ENCODE results near the gene CCBE1. TPM values are rescaled to one million over a fixed set of nuclear protein-coding genes. Genes with fewer than 3 reads are reported as not detected.

The CCBE1 gene
- total RNA-seq, 2 donors from 2014 or later, result 1.6 to 1.8 TPM

DNA sequence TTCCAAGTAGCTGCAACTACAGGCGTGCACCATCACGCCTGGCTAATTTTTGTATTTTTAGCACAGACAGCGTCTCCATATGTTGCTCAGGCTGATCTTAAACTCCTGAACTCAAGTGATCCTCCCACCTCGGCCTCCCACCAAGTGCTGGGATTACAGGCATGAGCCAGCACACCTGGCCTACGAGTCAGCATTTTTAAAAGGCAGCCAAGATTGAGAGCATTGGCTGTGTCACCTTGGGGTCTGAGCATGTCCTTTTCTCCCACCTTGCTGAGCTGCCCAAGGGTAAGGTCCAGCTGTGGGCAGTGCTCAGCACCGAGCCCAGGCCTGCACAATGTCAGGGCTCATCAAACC is 195.3 kb downstream of the CCBE1 start:
- Histone ChIP-seq H3K4me3 (no peak overlapping the region), H3K4me1 (ENCODE audit: control insufficient read depth in 1 of 2, low read depth in 2 of 2) (peaks cover 0 to 6% of the 10 kb centered on the region in 2 donors), H3K9me3 (no peaks in the 10 kb centered on the region), H3K27me3 (replicated peaks; ENCODE audit: insufficient read depth) (no peaks in the 10 kb centered on the region), H3K27ac (no peak overlapping the region), H3K36me3 (no peaks in the 10 kb centered on the region)
- no peak for DNase-seq (ENCODE audit: low spot score)
- TF ChIP-seq, protein P1, sequence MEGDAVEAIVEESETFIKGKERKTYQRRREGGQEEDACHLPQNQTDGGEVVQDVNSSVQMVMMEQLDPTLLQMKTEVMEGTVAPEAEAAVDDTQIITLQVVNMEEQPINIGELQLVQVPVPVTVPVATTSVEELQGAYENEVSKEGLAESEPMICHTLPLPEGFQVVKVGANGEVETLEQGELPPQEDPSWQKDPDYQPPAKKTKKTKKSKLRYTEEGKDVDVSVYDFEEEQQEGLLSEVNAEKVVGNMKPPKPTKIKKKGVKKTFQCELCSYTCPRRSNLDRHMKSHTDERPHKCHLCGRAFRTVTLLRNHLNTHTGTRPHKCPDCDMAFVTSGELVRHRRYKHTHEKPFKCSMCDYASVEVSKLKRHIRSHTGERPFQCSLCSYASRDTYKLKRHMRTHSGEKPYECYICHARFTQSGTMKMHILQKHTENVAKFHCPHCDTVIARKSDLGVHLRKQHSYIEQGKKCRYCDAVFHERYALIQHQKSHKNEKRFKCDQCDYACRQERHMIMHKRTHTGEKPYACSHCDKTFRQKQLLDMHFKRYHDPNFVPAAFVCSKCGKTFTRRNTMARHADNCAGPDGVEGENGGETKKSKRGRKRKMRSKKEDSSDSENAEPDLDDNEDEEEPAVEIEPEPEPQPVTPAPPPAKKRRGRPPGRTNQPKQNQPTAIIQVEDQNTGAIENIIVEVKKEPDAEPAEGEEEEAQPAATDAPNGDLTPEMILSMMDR (IDR thresholded peaks at IDR 0.05), result no peak
- no peak for ATAC-seq (ENCODE audit: insufficient number of reproducible peaks, low FRiP score, low read depth)

DNA sequence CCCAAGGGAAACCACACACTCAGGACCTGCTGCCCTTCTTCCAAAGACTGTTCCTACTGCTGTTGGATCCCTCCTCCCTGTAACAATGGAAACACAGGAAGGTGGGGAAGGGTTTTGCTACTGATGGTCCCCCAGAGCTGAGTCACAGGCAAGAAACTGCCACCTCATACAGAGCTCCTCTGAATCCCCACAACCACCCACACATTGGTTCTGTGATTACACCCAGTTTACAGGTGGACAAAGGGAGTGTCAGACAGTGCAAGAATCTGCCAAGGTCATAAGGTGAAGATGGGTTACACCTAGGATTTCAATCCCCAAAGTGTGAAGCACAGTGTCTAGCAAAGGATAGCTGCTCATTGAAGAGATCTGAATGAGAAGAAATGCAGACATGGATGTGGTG is 196.5 kb downstream of the CCBE1 start:
- peaks cover 0 to 6% of the 10 kb centered on the region in 2 donors for H3K4me1 ChIP-seq (ENCODE audit: control insufficient read depth in 1 of 2, low read depth in 2 of 2)
- ATAC-seq (ENCODE audit: insufficient number of reproducible peaks, low FRiP score, low read depth) (no peak), DNase-seq (ENCODE audit: low spot score) (no peak)
- no peak overlapping the region for H3K27ac ChIP-seq
- TF ChIP-seq, protein P1 (IDR thresholded peaks at IDR 0.05), result no peak
- H3K4me3 ChIP-seq, result no peak overlapping the region
- no peaks in the 10 kb centered on the region for H3K27me3 ChIP-seq (replicated peaks; ENCODE audit: insufficient read depth)
- no peaks in the 10 kb centered on the region for H3K36me3 ChIP-seq
- no peaks in the 10 kb centered on the region for H3K9me3 ChIP-seq

DNA sequence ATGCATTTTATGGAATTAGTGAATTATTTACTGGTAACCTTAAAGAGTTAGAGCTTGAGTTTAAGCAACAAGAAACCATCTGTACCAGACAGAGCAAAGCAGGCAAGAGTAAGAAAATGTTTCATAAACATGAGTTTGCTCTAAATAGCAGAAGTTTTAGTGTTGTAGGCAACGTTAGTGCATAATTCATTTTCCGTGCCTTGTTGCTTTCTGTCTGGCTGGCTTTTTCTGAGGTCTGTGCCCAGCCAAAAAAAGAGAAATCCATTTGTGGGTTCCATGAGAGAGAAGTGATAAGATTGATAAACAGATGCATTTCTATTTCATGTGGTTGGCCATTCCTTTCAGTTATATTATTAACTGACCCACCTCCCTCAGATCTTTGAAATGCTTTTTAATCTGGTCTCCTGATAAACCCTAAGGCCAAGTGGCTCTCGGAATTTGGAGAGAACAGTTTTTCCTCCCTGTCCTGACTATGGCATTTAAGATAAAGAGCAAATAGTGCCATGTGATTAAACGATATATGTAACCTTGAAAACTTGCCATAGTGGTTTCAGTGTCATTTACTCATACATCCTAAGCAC is 198.6 kb downstream of the CCBE1 start:
- no peaks in the 10 kb centered on the region for H3K9me3 ChIP-seq
- ATAC-seq (ENCODE audit: insufficient number of reproducible peaks, low FRiP score, low read depth) (no peak), DNase-seq (ENCODE audit: low spot score) (no peak)
- H3K4me1 ChIP-seq (ENCODE audit: control insufficient read depth in 1 of 2, low read depth in 2 of 2), result peaks cover 0 to 6% of the 10 kb centered on the region in 2 donors
- H3K4me3 ChIP-seq, result no peak overlapping the region
- TF ChIP-seq, protein P1 (IDR thresholded peaks at IDR 0.05), result no peak
- H3K27me3 ChIP-seq (replicated peaks; ENCODE audit: insufficient read depth), result no peaks in the 10 kb centered on the region
- H3K36me3 ChIP-seq, result no peaks in the 10 kb centered on the region
- no peak overlapping the region for H3K27ac ChIP-seq

DNA sequence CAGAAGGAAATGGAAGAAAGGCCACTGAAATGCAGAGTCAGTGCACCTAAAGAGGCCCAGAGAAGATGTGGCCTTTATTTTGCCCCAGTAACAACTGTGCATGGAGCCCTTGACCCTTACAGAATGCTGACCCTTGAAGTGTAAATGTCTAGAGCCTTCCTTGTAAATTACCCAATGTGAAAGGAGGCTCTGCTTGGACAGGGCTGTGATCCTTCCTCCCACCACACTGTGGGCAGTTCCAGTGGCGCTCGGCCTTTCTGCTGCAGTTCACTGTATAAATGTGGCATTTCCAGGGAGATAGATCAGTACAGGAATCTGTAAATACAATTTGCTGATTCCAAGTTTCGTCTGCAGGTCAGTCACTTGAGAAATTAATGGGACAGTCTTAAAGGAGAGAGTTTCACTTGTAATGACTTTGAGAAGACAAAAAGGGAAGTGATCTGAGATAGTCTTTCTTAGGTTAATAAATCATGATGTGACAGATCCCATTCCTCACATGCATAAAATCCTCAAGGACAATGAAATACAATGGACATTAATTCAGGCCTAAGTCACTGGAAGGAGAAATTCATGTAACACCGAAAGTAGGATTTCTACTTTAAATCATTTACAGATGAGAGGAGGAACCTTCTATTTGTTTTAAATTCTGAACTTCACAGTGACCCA is 204.3 kb downstream of the CCBE1 start:
- H3K9me3 ChIP-seq, result no peaks in the 10 kb centered on the region
- ATAC-seq (ENCODE audit: insufficient number of reproducible peaks, low FRiP score, low read depth) (no peak), DNase-seq (ENCODE audit: low spot score) (no peak)
- TF ChIP-seq, protein P1 (IDR thresholded peaks at IDR 0.05), result no peak
- H3K27me3 ChIP-seq (replicated peaks; ENCODE audit: insufficient read depth), result no peaks in the 10 kb centered on the region
- no peak overlapping the region for H3K4me3 ChIP-seq
- H3K4me1 ChIP-seq (ENCODE audit: control insufficient read depth in 1 of 2, low read depth in 2 of 2), result no peaks in the 10 kb centered on the region
- no peak overlapping the region for H3K27ac ChIP-seq
- H3K36me3 ChIP-seq, result no peaks in the 10 kb centered on the region

DNA sequence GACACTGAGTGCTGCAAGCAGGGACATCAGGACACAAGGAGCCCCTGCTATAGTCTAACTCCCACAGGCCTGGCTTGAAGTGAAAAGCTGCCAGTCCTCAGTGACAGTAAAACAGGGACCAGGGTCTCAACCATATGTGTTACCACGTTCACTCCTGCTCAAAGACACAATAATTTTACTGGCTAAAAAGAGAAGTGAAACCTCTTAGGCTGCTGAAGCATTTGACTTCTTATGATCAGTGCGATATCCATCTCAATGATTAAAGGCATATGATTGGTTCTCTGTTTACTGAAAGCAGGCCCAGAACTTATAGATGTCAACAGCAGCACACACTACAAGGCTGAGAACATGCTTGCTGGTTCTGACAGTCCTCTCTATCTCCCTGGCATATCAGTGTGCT is 208.3 kb downstream of the CCBE1 start:
- no peaks in the 10 kb centered on the region for H3K36me3 ChIP-seq
- TF ChIP-seq, protein P1 (IDR thresholded peaks at IDR 0.05), result no peak
- no peaks in the 10 kb centered on the region for H3K27me3 ChIP-seq (replicated peaks; ENCODE audit: insufficient read depth)
- no peaks in the 10 kb centered on the region for H3K4me1 ChIP-seq (ENCODE audit: control insufficient read depth in 1 of 2, low read depth in 2 of 2)
- DNase-seq (ENCODE audit: low spot score) (no peak), ATAC-seq (ENCODE audit: insufficient number of reproducible peaks, low FRiP score, low read depth) (no peak)
- H3K27ac ChIP-seq, result no peak overlapping the region
- no peak overlapping the region for H3K4me3 ChIP-seq
- H3K9me3 ChIP-seq, result no peaks in the 10 kb centered on the region

Data from thoracic aorta (tissue), 2 donors.